Mucosa of stomach (tissue), 1 donor: ENCODE results near the gene SMS.

Experiments
- H3K27me3 ChIP-seq: one replicate; pipeline ENCODE4 v1.7.0; 2013; ENCODE audit warnings: mild to moderate bottlenecking, low read length; ENCODE audit not compliant: control insufficient read depth, insufficient read depth
- H3K36me3 ChIP-seq: one replicate; pipeline ENCODE4 v1.7.0; 2013; ENCODE audit warnings: low read length; ENCODE audit not compliant: control insufficient read depth, insufficient read depth
- H3K4me1 ChIP-seq: one replicate; pipeline ENCODE4 v1.7.0; 2013; ENCODE audit warnings: mild to moderate bottlenecking, low read length; ENCODE audit not compliant: control insufficient read depth, insufficient read depth
- H3K4me3 ChIP-seq: one replicate; pipeline ENCODE4 v1.7.0; 2013; ENCODE audit warnings: low read length
- H3K9ac ChIP-seq: one replicate; pipeline ENCODE4 v1.7.0; 2013; ENCODE audit warnings: mild to moderate bottlenecking, low read length, moderate library complexity
- H3K9me3 ChIP-seq: one replicate; pipeline ENCODE4 v1.7.0; 2013; ENCODE audit warnings: mild to moderate bottlenecking, low read length, moderate library complexity; ENCODE audit not compliant: control insufficient read depth
- donor health status: Pancreatic carcinoma.

Gene SMS

DNA sequence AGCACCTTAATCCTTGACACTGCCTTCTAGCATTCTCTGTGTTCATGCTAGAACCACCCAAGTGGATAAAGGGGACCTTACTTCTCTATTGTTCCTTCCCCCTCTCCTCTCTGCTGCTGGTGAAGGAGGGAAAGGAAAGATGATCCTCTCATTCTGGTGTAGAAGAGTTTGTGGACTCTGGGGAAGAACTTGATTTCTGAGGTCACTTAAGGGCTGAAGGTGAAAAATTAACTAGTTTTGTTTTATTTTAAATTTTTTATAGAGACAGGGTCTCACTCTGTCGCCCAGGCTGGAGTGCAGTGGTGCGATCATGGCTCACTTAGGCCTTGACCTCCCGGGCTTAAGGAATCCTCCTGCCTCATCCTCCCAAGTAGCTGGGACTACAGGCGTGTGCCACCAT is 29.8 kb downstream of the SMS start:
- Histone ChIP-seq H3K36me3 (no peaks in the 10 kb centered on the region), H3K4me3 (no peak overlapping the region), H3K4me1 (peaks cover 16% of the 10 kb centered on the region), H3K27me3 (no peaks in the 10 kb centered on the region), H3K9me3 (no peaks in the 10 kb centered on the region), H3K9ac (no peak overlapping the region)

DNA sequence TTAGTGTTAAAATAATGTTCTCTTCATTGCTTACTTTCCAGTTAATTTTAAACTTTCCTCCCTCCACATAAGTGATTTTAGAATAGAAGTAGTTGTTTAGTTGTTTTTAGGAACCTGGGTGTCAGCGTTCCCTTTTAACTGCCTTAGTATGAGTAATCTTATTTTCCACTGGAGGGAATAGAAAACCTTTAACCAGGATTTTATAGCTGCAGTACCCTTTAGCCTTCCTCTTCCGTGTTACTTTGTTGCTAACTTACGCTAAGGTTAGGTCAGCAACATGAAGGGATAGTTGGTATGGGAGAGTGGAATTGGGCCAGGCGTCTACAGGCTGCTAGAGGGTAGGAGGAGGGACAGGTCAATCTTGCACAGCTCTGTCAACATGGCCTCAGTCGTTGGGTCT is 31.5 kb downstream of the SMS start:
- Histone ChIP-seq H3K9ac (no peak overlapping the region), H3K4me1 (peaks cover 21% of the 10 kb centered on the region)

DNA sequence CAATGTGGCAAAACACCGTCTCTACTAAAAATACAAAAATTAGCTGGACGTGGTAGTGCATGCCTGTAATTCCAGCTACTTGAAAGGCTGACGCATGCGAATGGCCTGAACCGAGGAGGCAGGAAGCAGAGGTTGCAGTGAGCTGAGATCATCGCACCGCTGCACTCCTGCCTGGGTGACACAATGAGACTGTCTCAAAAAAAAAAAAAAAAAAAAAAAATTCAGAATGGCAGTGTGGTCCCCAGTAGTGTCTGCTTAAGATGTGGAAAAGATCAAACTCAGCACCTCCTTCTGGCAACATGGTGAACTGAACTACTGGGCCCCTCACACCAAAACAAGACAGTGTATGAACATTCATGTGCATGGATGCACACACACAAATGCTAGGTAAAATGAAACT is 32.2 kb downstream of the SMS start:
- Histone ChIP-seq H3K36me3 (no peaks in the 10 kb centered on the region), H3K27me3 (no peaks in the 10 kb centered on the region), H3K9me3 (no peaks in the 10 kb centered on the region), H3K4me3 (no peak overlapping the region), H3K4me1 (peaks cover 21% of the 10 kb centered on the region), H3K9ac (no peak overlapping the region)

More for the DNA sequence above, 31.5 kb downstream of the SMS start:
- no peaks in the 10 kb centered on the region for H3K9me3 ChIP-seq
- no peaks in the 10 kb centered on the region for H3K36me3 ChIP-seq
- H3K27me3 ChIP-seq, result no peaks in the 10 kb centered on the region
- no peak overlapping the region for H3K4me3 ChIP-seq

DNA sequence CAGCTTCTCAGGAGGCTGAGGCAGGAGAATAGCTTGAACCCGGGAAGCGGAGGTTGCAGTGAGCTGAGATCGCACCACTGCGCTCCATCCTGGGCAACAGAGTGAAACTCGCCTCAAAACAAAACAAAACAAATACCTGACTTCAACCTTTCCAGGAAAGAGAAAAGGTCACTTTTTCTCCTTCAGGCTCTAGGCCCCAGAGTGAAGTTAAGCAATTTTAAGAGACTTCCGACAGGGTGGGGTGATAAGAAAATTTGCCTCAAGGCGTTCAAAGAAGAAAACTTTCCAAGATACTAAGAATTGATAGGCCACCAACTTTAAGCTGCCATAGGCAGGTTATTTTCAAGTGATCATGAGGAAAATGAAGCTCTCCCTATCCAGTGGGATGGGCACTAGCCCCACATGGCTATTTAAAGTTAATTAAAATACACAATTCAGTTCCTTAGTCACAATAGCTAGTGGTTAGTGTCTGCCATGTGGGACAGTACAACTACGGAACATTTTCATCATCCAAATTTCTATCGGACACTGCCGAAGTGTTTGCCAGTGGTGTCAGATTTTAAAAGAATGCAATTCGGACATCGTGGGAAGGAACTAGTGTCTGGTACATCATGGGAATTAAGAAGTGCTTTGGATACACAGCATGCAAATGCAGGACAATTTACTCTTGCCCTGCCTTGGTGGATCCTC is 33.0 kb downstream of the SMS start:
- Histone ChIP-seq H3K27me3 (no peaks in the 10 kb centered on the region), H3K9ac (no peak overlapping the region), H3K4me3 (no peak overlapping the region)

DNA sequence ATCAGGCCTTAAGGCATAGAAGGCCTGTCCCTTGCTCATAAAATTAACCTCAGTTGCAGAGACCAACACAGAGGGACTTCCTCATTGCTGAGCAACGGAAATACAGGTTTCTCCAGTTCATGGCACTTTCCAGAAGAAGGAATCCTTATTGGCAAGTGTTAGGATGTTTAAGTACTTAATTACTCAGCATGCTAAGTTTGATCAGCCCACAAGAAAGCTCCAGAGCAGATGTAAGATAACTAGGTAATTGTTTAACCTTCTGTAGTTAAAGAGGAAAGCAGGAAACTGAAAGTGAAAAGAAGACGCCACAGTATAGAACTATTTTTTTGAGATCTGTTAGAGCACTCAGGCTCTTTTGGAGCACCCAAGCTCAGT is 33.5 kb downstream of the SMS start:
- Histone ChIP-seq H3K36me3 (no peaks in the 10 kb centered on the region), H3K4me1 (peaks cover 21% of the 10 kb centered on the region), H3K9ac (peak overlapping the region; percentile 36), H3K4me3 (no peak overlapping the region), H3K9me3 (no peaks in the 10 kb centered on the region), H3K27me3 (no peaks in the 10 kb centered on the region)

More for the DNA sequence above, 33.0 kb downstream of the SMS start:
- Histone ChIP-seq H3K9me3 (no peaks in the 10 kb centered on the region), H3K4me1 (peaks cover 21% of the 10 kb centered on the region), H3K36me3 (no peaks in the 10 kb centered on the region)

DNA sequence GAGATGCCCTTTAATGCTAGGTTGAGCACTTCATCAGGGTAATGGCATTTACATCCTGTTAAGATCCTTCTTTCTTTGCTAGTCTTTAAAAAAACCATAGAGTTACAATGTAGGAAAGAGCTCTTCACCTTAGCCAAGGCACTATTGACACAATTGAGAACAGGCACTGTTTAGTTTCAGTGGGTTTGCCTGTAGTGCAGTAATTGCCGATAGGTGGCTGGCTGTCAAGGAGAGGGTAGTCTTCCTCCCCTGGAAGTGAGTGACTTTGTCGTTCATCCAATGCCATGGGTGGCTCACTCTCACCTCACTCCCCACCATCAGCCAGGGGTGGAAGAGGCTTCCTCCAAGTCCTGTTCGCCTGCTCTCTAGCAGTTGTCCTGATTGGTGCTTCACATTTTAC is 34.7 kb downstream of the SMS start:
- no peaks in the 10 kb centered on the region for H3K36me3 ChIP-seq
- H3K9ac ChIP-seq, result no peak overlapping the region
- no peak overlapping the region for H3K4me3 ChIP-seq
- H3K27me3 ChIP-seq, result no peaks in the 10 kb centered on the region
- H3K4me1 ChIP-seq, result peaks cover 21% of the 10 kb centered on the region
- no peaks in the 10 kb centered on the region for H3K9me3 ChIP-seq

DNA sequence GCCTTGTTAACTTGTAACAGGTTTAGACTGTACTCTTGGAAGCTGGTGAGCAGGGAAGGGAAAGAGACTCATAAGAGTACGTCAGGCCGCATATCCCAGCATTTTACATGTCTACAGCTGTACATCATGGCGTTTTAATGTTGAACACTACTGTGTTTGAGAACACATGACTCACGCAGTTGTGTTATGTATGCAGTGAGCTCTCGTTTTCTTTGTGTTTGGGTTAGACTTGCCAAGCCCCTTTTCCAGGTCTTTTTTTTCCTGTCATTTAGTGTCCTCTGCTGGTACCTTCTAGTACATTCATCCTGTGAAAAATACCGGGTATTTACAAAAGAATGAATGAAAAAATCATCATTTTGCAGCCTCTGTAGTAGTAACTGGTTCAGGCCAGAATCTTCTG is 35.3 kb downstream of the SMS start:
- Histone ChIP-seq H3K9ac (no peak overlapping the region), H3K27me3 (no peaks in the 10 kb centered on the region), H3K4me3 (no peak overlapping the region), H3K4me1 (peaks cover 21% of the 10 kb centered on the region), H3K36me3 (no peaks in the 10 kb centered on the region), H3K9me3 (no peaks in the 10 kb centered on the region)

DNA sequence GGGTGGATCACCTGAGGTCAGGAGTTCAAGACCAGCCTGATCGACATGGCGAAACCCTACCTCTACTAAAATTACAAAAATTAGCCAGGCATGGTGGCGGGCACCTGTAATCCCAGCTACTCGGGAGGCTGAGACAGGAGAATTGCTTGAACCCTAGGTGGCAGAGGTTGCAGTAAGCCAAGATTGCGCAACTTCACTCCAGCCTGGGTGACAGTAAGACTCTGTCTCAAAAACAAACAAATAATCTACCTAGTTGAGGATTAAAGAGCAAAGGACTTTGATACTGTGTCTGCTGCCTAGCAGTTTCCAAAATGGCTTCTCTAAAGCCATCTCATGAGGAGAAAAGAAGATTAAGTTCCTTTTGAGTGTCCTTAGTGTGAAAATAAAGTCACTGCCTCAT is 37.8 kb downstream of the SMS start:
- no peaks in the 10 kb centered on the region for H3K36me3 ChIP-seq
- no peaks in the 10 kb centered on the region for H3K9me3 ChIP-seq
- no peaks in the 10 kb centered on the region for H3K27me3 ChIP-seq
- H3K4me1 ChIP-seq, result peaks cover 18% of the 10 kb centered on the region
- H3K9ac ChIP-seq, result no peak overlapping the region
- no peak overlapping the region for H3K4me3 ChIP-seq

DNA sequence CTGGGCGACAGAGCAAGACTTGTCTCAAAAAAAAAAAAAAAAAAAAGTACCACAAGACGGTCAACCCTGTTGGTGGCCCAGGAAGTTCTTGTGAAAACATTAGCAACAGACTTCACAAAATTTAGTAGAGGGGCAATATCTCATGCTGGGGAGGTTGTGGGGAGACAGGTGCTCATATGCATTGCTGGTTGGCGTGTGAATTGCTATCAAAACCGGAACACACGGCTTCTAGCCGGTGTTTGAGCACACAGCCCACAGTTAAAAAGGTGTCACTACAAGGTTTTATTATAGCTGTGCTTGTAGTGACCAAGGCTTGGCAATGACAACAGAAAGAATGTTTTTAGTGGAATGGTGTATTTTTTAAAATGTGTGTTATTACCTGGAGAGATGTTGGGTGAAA is 41.8 kb downstream of the SMS start:
- Histone ChIP-seq H3K4me3 (no peak overlapping the region), H3K36me3 (no peaks in the 10 kb centered on the region), H3K9ac (no peak overlapping the region), H3K4me1 (no peaks in the 10 kb centered on the region), H3K9me3 (no peaks in the 10 kb centered on the region), H3K27me3 (no peaks in the 10 kb centered on the region)

DNA sequence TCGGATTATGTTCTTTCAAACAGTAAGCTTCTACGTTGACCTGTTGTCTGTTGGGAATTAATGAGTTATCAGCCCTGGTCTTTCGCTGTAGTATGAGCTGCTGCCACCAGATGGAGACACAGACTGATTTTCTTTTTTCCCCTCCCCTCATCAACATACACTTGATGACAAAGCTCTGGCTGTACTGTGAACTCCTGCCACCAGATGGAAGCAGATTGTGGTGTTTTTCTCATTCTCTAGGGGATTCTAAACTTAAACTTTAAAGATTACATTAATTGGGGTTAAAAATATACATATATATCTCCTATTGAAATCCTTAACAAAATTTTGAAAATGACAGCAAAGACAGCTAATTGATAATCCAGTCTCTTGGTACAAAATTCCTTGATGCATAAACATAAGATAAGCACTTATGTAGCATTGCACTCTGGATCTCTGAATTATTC is 44.8 kb downstream of the SMS start:
- H3K4me3 ChIP-seq, result no peak overlapping the region
- H3K4me1 ChIP-seq, result no peaks in the 10 kb centered on the region
- no peaks in the 10 kb centered on the region for H3K27me3 ChIP-seq
- H3K36me3 ChIP-seq, result no peaks in the 10 kb centered on the region
- H3K9me3 ChIP-seq, result no peaks in the 10 kb centered on the region
- no peak overlapping the region for H3K9ac ChIP-seq

DNA sequence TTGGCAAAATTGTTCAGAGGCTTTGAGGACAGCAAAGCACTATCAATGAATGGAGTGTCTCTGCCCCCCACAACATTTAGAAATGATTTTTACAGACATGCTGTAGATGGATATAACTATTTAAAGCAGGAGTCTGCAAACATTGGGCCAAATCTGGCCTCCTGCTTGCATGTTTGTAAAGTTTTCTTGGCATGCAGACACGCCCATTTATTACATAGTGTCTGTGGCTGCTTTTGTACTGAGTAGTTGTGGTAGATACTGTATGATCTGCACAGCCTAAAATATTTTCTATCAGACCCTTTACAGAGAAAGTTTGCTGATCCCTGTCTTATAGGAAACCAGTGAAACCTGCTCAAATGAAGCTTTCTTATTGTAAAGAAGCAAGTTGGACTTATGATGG is 46.1 kb downstream of the SMS start:
- no peaks in the 10 kb centered on the region for H3K27me3 ChIP-seq
- no peaks in the 10 kb centered on the region for H3K4me1 ChIP-seq
- H3K9ac ChIP-seq, result no peak overlapping the region
- H3K36me3 ChIP-seq, result no peaks in the 10 kb centered on the region
- H3K9me3 ChIP-seq, result no peaks in the 10 kb centered on the region
- no peak overlapping the region for H3K4me3 ChIP-seq

DNA sequence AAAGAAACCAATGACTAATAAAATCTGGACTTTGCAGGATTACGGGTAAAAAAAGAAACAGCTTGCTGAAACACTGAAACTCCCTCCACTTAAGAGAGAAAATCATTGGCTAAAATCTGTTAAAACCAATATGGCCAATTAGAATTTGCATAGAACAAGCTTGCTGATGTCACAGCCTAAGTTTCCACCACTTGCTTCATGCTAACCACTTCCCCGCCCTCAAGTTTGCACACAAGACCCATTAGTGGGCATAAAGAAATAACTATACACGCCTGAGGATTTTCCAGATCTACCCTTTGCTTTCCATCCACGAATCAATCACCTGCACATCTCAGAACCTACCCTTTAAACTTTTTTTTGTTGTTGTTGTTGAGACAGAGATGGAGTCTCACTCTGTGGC is 48.9 kb downstream of the SMS start:
- Histone ChIP-seq H3K36me3 (no peaks in the 10 kb centered on the region), H3K9me3 (no peaks in the 10 kb centered on the region), H3K9ac (no peak overlapping the region), H3K4me3 (no peak overlapping the region), H3K27me3 (no peaks in the 10 kb centered on the region), H3K4me1 (no peaks in the 10 kb centered on the region)

DNA sequence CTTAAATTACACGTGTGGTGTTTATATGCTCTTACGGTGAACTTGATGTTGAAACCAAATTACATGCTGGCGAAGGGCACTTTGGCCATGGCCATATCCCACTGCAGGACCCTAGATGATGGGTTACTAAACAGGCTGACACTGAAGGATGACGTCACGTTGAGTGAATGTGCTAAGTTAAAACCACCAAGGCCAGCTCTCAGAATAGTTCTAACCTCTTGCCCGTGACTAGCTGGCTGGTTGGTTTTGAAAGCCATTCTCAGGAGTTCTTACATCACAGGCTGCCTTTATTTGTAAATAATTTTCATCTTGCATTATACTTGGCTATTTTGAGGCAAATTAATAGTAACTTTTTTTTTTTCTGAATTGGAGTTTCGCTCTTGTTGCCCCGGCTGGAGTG is 50.3 kb downstream of the SMS start:
- Histone ChIP-seq H3K9ac (no peak overlapping the region), H3K36me3 (no peaks in the 10 kb centered on the region), H3K4me1 (no peaks in the 10 kb centered on the region), H3K4me3 (no peak overlapping the region), H3K9me3 (no peaks in the 10 kb centered on the region), H3K27me3 (no peaks in the 10 kb centered on the region)
